Upper lobe of left lung (tissue), 4 donors: ENCODE measurements around the gene NXF1.

Source experiments
- CTCF ChIP-seq, 6 experiments: fragments of 450-650 bp in 4 of 6; fragments of 200-600 bp in 2 of 6; sonication (generic) in 2 of 6; IDR thresholded peaks; one replicate each; pipeline ENCODE4 v1.5.1; 2016 to 2019; ENCODE audit warnings: antibody characterized with exemption in 6 of 6
- POLR2A ChIP-seq, 4 donors: fragments of 450-650 bp; IDR thresholded peaks; one replicate each; pipeline ENCODE4 v1.5.1; 2016 to 2017; ENCODE audit warnings: antibody characterized with exemption in 4 of 4, mild to moderate bottlenecking in 2 of 4

- TF ChIP-seq CTCF (IDR thresholded peaks at IDR 0.05) = no peak
- TF ChIP-seq POLR2A (IDR thresholded peaks at IDR 0.05) = no peak
Observed at GRCh38 chr11:62810748-62811147, 5.5 kb upstream of the NXF1 start.
